Liver (tissue), 3 donors: ENCODE results near the gene FRMD5.

Experiments
- CTCF ChIP-seq: fragments of 150-350 bp; IDR thresholded peaks from 2 replicates; pipeline ENCODE4 v1.5.1; 2017; ENCODE audit warnings: improper control_type of control experiment, low read depth, low read length; ENCODE audit not compliant: missing input control
- RAD21 ChIP-seq, 2 donors: IDR thresholded peaks; 2 replicates each; pipeline ENCODE4 v1.6.1; 2016; ENCODE audit warnings: antibody characterized with exemption in 2 of 2, mild to moderate bottlenecking in 2 of 2
- donor health status: healthy.
- donor health status: healthy.

GRCh38 chr15:43851251-43851650 lies 343.8 kb downstream of the FRMD5 start:
- TF ChIP-seq CTCF, result no peak
- no peak for TF ChIP-seq RAD21 (IDR thresholded peaks at IDR 0.05)
